ENCODE results near the gene C1orf21. TPM values are rescaled to one million over a fixed set of nuclear protein-coding genes. Genes with fewer than 3 reads are reported as not detected.

C1orf21 gene
- total RNA-seq, 1 donor from 2014 or later = 31.8 TPM

- Mint-ChIP-seq H3K9me3 (ENCODE audit: unreplicated experiment) (no peaks in the 10 kb centered on the region), H3K4me1 (ENCODE audit: unreplicated experiment) (peaks cover 7% of the 10 kb centered on the region), H3K36me3 (ENCODE audit: unreplicated experiment) (peaks cover 6% of the 10 kb centered on the region), H3K27me3 (ENCODE audit: unreplicated experiment) (no peaks in the 10 kb centered on the region), H3K4me3 (ENCODE audit: unreplicated experiment) (no peak overlapping the region), H3K27ac (ENCODE audit: unreplicated experiment) (no peak overlapping the region)
- TF ChIP-seq CTCF (IDR thresholded peaks at IDR 0.05) = no peak
- DNase-seq (ENCODE audit: extremely low spot score, unreplicated experiment) = no peak
These were observed 180.2 kb downstream of the C1orf21 start for GRCh38 chr1:184567009-184567408.

GRCh38 chr1:184567637-184568036 is 180.8 kb downstream of the C1orf21 start:
- H3K27me3 Mint-ChIP-seq (ENCODE audit: unreplicated experiment) = no peaks in the 10 kb centered on the region
- DNase-seq (ENCODE audit: extremely low spot score, unreplicated experiment) = no peak
- H3K36me3 Mint-ChIP-seq (ENCODE audit: unreplicated experiment) = peaks cover 6% of the 10 kb centered on the region
- no peak for TF ChIP-seq CTCF (IDR thresholded peaks at IDR 0.05)
- H3K4me3 Mint-ChIP-seq (ENCODE audit: unreplicated experiment) = no peak overlapping the region
- no peaks in the 10 kb centered on the region for H3K9me3 Mint-ChIP-seq (ENCODE audit: unreplicated experiment)
- peaks cover under 1% of the 10 kb centered on the region for H3K4me1 Mint-ChIP-seq (ENCODE audit: unreplicated experiment)
- H3K27ac Mint-ChIP-seq (ENCODE audit: unreplicated experiment) = no peak overlapping the region

- Mint-ChIP-seq H3K27ac (ENCODE audit: unreplicated experiment) (no peak overlapping the region), H3K27me3 (ENCODE audit: unreplicated experiment) (no peaks in the 10 kb centered on the region), H3K36me3 (ENCODE audit: unreplicated experiment) (peaks cover 6% of the 10 kb centered on the region), H3K9me3 (ENCODE audit: unreplicated experiment) (no peaks in the 10 kb centered on the region), H3K4me1 (ENCODE audit: unreplicated experiment) (no peaks in the 10 kb centered on the region), H3K4me3 (ENCODE audit: unreplicated experiment) (no peak overlapping the region)
- no peak for DNase-seq (ENCODE audit: extremely low spot score, unreplicated experiment)
- TF ChIP-seq CTCF (IDR thresholded peaks at IDR 0.05) = no peak
These were observed 181.3 kb downstream of the C1orf21 start for GRCh38 chr1:184568148-184568547.

GRCh38 chr1:184569106-184569505 is 182.3 kb downstream of the C1orf21 start:
- no peaks in the 10 kb centered on the region for H3K4me1 Mint-ChIP-seq (ENCODE audit: unreplicated experiment)
- TF ChIP-seq CTCF (IDR thresholded peaks at IDR 0.05) = no peak
- H3K4me3 Mint-ChIP-seq (ENCODE audit: unreplicated experiment) = no peak overlapping the region
- peaks cover 6% of the 10 kb centered on the region for H3K36me3 Mint-ChIP-seq (ENCODE audit: unreplicated experiment)
- no peaks in the 10 kb centered on the region for H3K9me3 Mint-ChIP-seq (ENCODE audit: unreplicated experiment)
- no peak for DNase-seq (ENCODE audit: extremely low spot score, unreplicated experiment)
- no peaks in the 10 kb centered on the region for H3K27me3 Mint-ChIP-seq (ENCODE audit: unreplicated experiment)
- no peak overlapping the region for H3K27ac Mint-ChIP-seq (ENCODE audit: unreplicated experiment)

- no peak for TF ChIP-seq CTCF (IDR thresholded peaks at IDR 0.05)
- DNase-seq (ENCODE audit: extremely low spot score, unreplicated experiment) = no peak
- Mint-ChIP-seq H3K36me3 (ENCODE audit: unreplicated experiment) (no peaks in the 10 kb centered on the region), H3K27ac (ENCODE audit: unreplicated experiment) (no peak overlapping the region), H3K27me3 (ENCODE audit: unreplicated experiment) (no peaks in the 10 kb centered on the region), H3K4me1 (ENCODE audit: unreplicated experiment) (peaks cover 4% of the 10 kb centered on the region), H3K9me3 (ENCODE audit: unreplicated experiment) (no peaks in the 10 kb centered on the region), H3K4me3 (ENCODE audit: unreplicated experiment) (no peak overlapping the region)
These were observed 187.8 kb downstream of the C1orf21 start for GRCh38 chr1:184574588-184574987.
